ENCODE measurements around the gene ERCC6.

- TF ChIP-seq, protein P1, sequence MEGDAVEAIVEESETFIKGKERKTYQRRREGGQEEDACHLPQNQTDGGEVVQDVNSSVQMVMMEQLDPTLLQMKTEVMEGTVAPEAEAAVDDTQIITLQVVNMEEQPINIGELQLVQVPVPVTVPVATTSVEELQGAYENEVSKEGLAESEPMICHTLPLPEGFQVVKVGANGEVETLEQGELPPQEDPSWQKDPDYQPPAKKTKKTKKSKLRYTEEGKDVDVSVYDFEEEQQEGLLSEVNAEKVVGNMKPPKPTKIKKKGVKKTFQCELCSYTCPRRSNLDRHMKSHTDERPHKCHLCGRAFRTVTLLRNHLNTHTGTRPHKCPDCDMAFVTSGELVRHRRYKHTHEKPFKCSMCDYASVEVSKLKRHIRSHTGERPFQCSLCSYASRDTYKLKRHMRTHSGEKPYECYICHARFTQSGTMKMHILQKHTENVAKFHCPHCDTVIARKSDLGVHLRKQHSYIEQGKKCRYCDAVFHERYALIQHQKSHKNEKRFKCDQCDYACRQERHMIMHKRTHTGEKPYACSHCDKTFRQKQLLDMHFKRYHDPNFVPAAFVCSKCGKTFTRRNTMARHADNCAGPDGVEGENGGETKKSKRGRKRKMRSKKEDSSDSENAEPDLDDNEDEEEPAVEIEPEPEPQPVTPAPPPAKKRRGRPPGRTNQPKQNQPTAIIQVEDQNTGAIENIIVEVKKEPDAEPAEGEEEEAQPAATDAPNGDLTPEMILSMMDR (IDR thresholded peaks at IDR 0.05) = no peak
- TF ChIP-seq POLR2A (IDR thresholded peaks at IDR 0.05) = no peak
Observed at GRCh38 chr10:49549640-49550346, 10.9 kb upstream of the ERCC6 start.

All from Peyer's patch (tissue), 4 donors.